GM23338 (cell line): ENCODE results near the gene ZBTB18. TPM values are rescaled to one million over a fixed set of nuclear protein-coding genes. Genes with fewer than 3 reads are reported as not detected.

Experiments
- ATAC-seq: fragments of 200-7000 bp; cut with Tn5 transposase; 3 replicates; pipeline ENCODE4 v1.9.1; 2020
- DNase-seq: peaks from one replicate; pipeline ENCODE4 v3.0.0-alpha.2; 2015; ENCODE audit warnings: low spot score
- H2AFZ ChIP-seq: fragments of 200-600 bp; sonication (generic); 2 replicates; pipeline ENCODE4 v1.8.0; 2016; ENCODE audit warnings: antibody characterized with exemption, mild to moderate bottlenecking, moderate library complexity
- H3F3A ChIP-seq: fragments of 200-600 bp; sonication (generic); replicated peaks from 2 replicates; pipeline ENCODE4 v1.8.0; 2017; ENCODE audit warnings: antibody characterized with exemption, mixed run types, low read depth
- H3K27ac ChIP-seq: fragments of 200-600 bp; sonication (generic); 2 replicates; pipeline ENCODE4 v1.6.1; 2016; ENCODE audit warnings: low read depth
- H3K27me3 ChIP-seq: fragments of 200-600 bp; sonication (generic); 2 replicates; pipeline ENCODE4 v1.8.0; 2016; ENCODE audit warnings: mild to moderate bottlenecking, mixed run types, moderate library complexity; ENCODE audit not compliant: insufficient read depth
- H3K36me3 ChIP-seq: fragments of 200-600 bp; sonication (generic); 2 replicates; pipeline ENCODE4 v1.8.0; 2016; ENCODE audit warnings: mild to moderate bottlenecking; ENCODE audit not compliant: insufficient read depth
- H3K4me1 ChIP-seq: fragments of 200-600 bp; sonication (generic); 2 replicates; pipeline ENCODE4 v1.8.0; 2016; ENCODE audit warnings: mild to moderate bottlenecking, moderate library complexity; ENCODE audit not compliant: insufficient read depth
- H3K4me2 ChIP-seq: fragments of 200-600 bp; sonication (generic); 2 replicates; pipeline ENCODE4 v1.7.1; 2017; ENCODE audit warnings: mixed run types
- H3K4me3 ChIP-seq: fragments of 200-600 bp; sonication (generic); 2 replicates; pipeline ENCODE4 v1.6.1; 2016; ENCODE audit warnings: mixed run types
- H3K79me2 ChIP-seq: fragments of 200-600 bp; sonication (generic); replicated peaks from 2 replicates; pipeline ENCODE4 v1.8.0; 2017; ENCODE audit warnings: mild to moderate bottlenecking; ENCODE audit not compliant: insufficient read depth
- H3K9me2 ChIP-seq: fragments of 200-600 bp; sonication (generic); 2 replicates; pipeline ENCODE4 v1.8.0; 2017; ENCODE audit not compliant: insufficient read depth
- H4K20me1 ChIP-seq: fragments of 200-600 bp; sonication (generic); replicated peaks from 2 replicates; pipeline ENCODE4 v1.8.0; 2017; ENCODE audit warnings: mild to moderate bottlenecking; ENCODE audit not compliant: insufficient read depth
- H3K27ac Mint-ChIP-seq: 2 replicates; pipeline ENCODE4 v1.8.0; 2020; ENCODE audit warnings: inconsistent platforms, mild to moderate bottlenecking, moderate library complexity, mixed read lengths
- H3K27me3 Mint-ChIP-seq: 3 replicates; pipeline ENCODE4 v1.8.0; 2022; ENCODE audit warnings: low read depth, mild to moderate bottlenecking, moderate library complexity, mixed read lengths, inconsistent platforms; ENCODE audit not compliant: insufficient read depth, poor library complexity
- H3K36me3 Mint-ChIP-seq: 3 replicates; pipeline ENCODE4 v1.8.0; 2021; ENCODE audit warnings: low read depth, mild to moderate bottlenecking, inconsistent platforms, moderate library complexity, mixed read lengths
- H3K4me1 Mint-ChIP-seq: 3 replicates; pipeline ENCODE4 v1.8.0; 2020; ENCODE audit warnings: mild to moderate bottlenecking, inconsistent platforms, mixed read lengths
- H3K4me3 Mint-ChIP-seq: 3 replicates; pipeline ENCODE4 v1.8.0; 2021; ENCODE audit warnings: moderate library complexity, mild to moderate bottlenecking, inconsistent platforms, mixed read lengths
- H3K9me3 Mint-ChIP-seq: 3 replicates; pipeline ENCODE4 v1.8.0; 2020; ENCODE audit warnings: moderate library complexity, mild to moderate bottlenecking, inconsistent platforms, mixed read lengths
- CREB1 ChIP-seq: fragments of 250-450 bp; sonication (Bioruptor Pico); IDR thresholded peaks from 2 replicates; pipeline ENCODE4 v1.5.0; 2020; ENCODE audit warnings: low read depth, mild to moderate bottlenecking, moderate library complexity
- EZH2 ChIP-seq: fragments of 200-600 bp; sonication (generic); IDR thresholded peaks from one replicate; pipeline ENCODE4 v1.8.0; 2017; ENCODE audit warnings: antibody characterized with exemption, mild to moderate bottlenecking, low read depth; ENCODE audit not compliant: unreplicated experiment
- EZH2phosphoT487 ChIP-seq: fragments of 200-600 bp; sonication (generic); IDR thresholded peaks from one replicate; pipeline ENCODE4 v1.8.1; 2018; ENCODE audit warnings: antibody characterized with exemption; ENCODE audit not compliant: unreplicated experiment
- JUNB ChIP-seq: IDR thresholded peaks from one replicate; pipeline ENCODE4 v1.6.1; 2016; ENCODE audit warnings: antibody characterized with exemption; ENCODE audit not compliant: unreplicated experiment
- NANOG ChIP-seq: IDR thresholded peaks from 2 replicates; pipeline ENCODE4 v1.6.1; 2016; ENCODE audit warnings: antibody characterized with exemption, borderline replicate concordance
- STAT1 ChIP-seq: IDR thresholded peaks from one replicate; pipeline ENCODE4 v1.6.1; 2016; ENCODE audit warnings: antibody characterized with exemption; ENCODE audit not compliant: unreplicated experiment
- ZNF114 ChIP-seq: fragments of 250-450 bp; sonication (Bioruptor Pico); IDR thresholded peaks from 2 replicates; pipeline ENCODE4 v1.5.0; 2020; ENCODE audit warnings: mild to moderate bottlenecking, moderate library complexity
- ZNF331 ChIP-seq: fragments of 250-450 bp; sonication (Bioruptor Pico); IDR thresholded peaks from 2 replicates; pipeline ENCODE4 v1.5.0; 2020; ENCODE audit warnings: low read depth, mild to moderate bottlenecking, moderate library complexity
- polyA plus RNA-seq: library from polyadenylated mRNA; unstranded; fragments of >200 nt; fragmentation: Nextera tagmentation; extraction: Ambion mirVana; gene quantifications from 2 replicates; pipeline ENCODE4 v1.2.1, GENCODE V29; 2016
- total RNA-seq: library from RNA; depleted of rRNA; stranded (reverse); fragments of >200 nt; shearing (Covaris generic); gene quantifications from 2 replicates; pipeline ENCODE4 v1.2.3, GENCODE V29; 2014
- TF ChIP-seq, protein P1 (sequence below): fragments of 250-450 bp; sonication (Bioruptor Pico); IDR thresholded peaks from 2 replicates; pipeline ENCODE4 v1.5.0; 2020; ENCODE audit warnings: mild to moderate bottlenecking, moderate library complexity

ZBTB18 gene
- total and polyA plus RNA-seq, 2 experiments from 2014 or later: 5.5 to 12.2 TPM

DNA sequence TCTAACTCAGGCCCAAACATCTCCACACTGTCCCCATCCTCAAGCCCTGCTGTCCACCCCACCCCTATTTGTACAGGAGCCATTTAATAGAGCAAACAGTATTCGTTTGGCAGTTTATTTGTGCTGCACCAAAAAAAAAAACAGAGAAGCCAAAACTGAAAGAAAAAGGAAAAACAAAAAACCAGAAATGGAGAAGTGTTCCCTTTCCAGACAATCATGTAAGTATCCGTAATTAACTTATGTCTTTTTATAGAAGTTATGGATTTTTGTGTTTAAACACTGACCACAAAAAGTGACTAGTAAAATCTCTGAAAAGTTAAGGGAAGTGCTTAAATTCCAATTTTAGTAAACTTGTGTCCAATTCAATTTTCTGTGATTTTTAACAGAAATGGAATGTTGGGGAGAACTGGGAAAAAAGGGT lies 40.4 kb upstream of the ZBTB18 start (continued):
- TF ChIP-seq, protein P1, sequence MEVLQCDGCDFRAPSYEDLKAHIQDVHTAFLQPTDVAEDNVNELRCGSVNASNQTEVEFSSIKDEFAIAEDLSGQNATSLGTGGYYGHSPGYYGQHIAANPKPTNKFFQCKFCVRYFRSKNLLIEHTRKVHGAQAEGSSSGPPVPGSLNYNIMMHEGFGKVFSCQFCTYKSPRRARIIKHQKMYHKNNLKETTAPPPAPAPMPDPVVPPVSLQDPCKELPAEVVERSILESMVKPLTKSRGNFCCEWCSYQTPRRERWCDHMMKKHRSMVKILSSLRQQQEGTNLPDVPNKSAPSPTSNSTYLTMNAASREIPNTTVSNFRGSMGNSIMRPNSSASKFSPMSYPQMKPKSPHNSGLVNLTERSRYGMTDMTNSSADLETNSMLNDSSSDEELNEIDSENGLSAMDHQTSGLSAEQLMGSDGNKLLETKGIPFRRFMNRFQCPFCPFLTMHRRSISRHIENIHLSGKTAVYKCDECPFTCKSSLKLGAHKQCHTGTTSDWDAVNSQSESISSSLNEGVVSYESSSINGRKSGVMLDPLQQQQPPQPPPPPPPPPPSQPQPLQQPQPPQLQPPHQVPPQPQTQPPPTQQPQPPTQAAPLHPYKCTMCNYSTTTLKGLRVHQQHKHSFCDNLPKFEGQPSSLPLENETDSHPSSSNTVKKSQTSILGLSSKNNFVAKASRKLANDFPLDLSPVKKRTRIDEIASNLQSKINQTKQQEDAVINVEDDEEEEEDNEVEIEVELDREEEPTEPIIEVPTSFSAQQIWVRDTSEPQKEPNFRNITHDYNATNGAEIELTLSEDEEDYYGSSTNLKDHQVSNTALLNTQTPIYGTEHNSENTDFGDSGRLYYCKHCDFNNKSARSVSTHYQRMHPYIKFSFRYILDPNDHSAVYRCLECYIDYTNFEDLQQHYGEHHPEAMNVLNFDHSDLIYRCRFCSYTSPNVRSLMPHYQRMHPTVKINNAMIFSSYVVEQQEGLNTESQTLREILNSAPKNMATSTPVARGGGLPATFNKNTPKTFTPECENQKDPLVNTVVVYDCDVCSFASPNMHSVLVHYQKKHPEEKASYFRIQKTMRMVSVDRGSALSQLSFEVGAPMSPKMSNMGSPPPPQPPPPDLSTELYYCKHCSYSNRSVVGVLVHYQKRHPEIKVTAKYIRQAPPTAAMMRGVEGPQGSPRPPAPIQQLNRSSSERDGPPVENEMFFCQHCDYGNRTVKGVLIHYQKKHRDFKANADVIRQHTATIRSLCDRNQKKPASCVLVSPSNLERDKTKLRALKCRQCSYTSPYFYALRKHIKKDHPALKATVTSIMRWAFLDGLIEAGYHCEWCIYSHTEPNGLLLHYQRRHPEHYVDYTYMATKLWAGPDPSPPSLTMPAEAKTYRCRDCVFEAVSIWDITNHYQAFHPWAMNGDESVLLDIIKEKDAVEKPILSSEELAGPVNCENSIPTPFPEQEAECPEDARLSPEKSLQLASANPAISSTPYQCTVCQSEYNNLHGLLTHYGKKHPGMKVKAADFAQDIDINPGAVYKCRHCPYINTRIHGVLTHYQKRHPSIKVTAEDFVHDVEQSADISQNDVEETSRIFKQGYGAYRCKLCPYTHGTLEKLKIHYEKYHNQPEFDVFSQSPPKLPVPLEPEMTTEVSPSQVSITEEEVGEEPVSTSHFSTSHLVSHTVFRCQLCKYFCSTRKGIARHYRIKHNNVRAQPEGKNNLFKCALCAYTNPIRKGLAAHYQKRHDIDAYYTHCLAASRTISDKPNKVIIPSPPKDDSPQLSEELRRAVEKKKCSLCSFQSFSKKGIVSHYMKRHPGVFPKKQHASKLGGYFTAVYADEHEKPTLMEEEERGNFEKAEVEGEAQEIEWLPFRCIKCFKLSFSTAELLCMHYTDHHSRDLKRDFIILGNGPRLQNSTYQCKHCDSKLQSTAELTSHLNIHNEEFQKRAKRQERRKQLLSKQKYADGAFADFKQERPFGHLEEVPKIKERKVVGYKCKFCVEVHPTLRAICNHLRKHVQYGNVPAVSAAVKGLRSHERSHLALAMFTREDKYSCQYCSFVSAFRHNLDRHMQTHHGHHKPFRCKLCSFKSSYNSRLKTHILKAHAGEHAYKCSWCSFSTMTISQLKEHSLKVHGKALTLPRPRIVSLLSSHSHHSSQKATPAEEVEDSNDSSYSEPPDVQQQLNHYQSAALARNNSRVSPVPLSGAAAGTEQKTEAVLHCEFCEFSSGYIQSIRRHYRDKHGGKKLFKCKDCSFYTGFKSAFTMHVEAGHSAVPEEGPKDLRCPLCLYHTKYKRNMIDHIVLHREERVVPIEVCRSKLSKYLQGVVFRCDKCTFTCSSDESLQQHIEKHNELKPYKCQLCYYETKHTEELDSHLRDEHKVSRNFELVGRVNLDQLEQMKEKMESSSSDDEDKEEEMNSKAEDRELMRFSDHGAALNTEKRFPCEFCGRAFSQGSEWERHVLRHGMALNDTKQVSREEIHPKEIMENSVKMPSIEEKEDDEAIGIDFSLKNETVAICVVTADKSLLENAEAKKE (CRISPR knock-in tag): no peak

DNA sequence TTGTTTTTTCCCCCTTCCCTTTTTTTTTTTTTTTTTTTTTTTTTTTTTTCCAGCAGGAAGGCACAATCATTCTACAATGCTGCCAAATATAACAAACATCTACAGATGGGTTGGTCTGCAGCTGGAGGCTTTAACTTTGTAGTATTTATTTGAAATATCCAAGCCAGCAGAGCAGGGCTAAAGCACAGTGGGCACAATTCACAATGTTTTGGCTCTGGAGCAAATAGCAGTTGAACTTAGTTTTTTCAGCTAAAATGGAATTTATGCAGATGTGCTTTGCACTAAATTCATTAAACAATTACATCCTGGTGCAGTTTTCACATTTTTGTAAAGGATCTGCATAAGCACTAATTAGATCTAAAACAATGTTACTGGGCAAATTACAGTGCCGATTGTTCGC lies 39.8 kb upstream of the ZBTB18 start:
- Mint-ChIP-seq H3K36me3 (no peaks in the 10 kb centered on the region), H3K27ac (no peak overlapping the region), H3K9me3 (no peaks in the 10 kb centered on the region), H3K4me3 (no peak overlapping the region), H3K27me3 (no peaks in the 10 kb centered on the region), H3K4me1 (peaks cover 18% of the 10 kb centered on the region)
- no peak overlapping the region; the same call in 1 of the 2 replicates for H3K27ac ChIP-seq
- DNase-seq (peak; percentile 17), ATAC-seq (no peak; the same call in 1 of the 3 replicates)
- peaks cover 24% of the 10 kb centered on the region for H3K4me1 ChIP-seq
- H3K79me2 ChIP-seq: no peaks in the 10 kb centered on the region
- peak overlapping the region; percentile 22; the same call in 1 of the 2 replicates for H3K4me2 ChIP-seq
- no peaks in the 10 kb centered on the region for H3K36me3 ChIP-seq
- no peak overlapping the region for H2AFZ ChIP-seq
- H3F3A ChIP-seq: no peaks in the 10 kb centered on the region
- H3K4me3 ChIP-seq: no peak overlapping the region
- no peaks in the 10 kb centered on the region for H4K20me1 ChIP-seq
- peaks cover 5% of the 10 kb centered on the region; the same call in 1 of the 2 replicates for H3K9me2 ChIP-seq
- H3K27me3 ChIP-seq: no peaks in the 10 kb centered on the region
- TF ChIP-seq EZH2phosphoT487 (no peak), CREB1 (no peak), EZH2 (no peak), JUNB (no peak), STAT1 (no peak), ZNF114 (no peak), ZNF331 (CRISPR knock-in tag) (no peak), NANOG (no peak)
- TF ChIP-seq, protein P1 (CRISPR knock-in tag): no peak
